Karpas-422 (cell line): ENCODE results near the gene ST3GAL3. TPM values are rescaled to one million over a fixed set of nuclear protein-coding genes. Genes with fewer than 3 reads are reported as not detected.
"Not testable (repeated sequence)": the region's sequence is repeated elsewhere in the genome, so short reads cannot be mapped to it uniquely, and the experiment has no call there.

Experiments
- DNase-seq: peaks from one replicate; pipeline ENCODE4 v3.0.0-alpha.2; 2015
- H2AFZ ChIP-seq: fragments of 200-600 bp; sonication (generic); 2 replicates; pipeline ENCODE4 v1.6.1; 2014; ENCODE audit warnings: antibody characterized with exemption, low read length, mixed read lengths
- H3K27ac ChIP-seq: fragments of 200-600 bp; sonication (generic); 2 replicates; pipeline ENCODE4 v1.5.1; 2014; ENCODE audit warnings: mild to moderate bottlenecking, low read length, moderate library complexity
- H3K27me3 ChIP-seq: fragments of 200-600 bp; sonication (generic); 2 replicates; pipeline ENCODE4 v1.6.1; 2014; ENCODE audit warnings: low read length, mixed read lengths
- H3K36me3 ChIP-seq: fragments of 200-600 bp; sonication (generic); 2 replicates; pipeline ENCODE4 v1.6.1; 2014; ENCODE audit warnings: low read length, mixed read lengths; ENCODE audit not compliant: insufficient read depth
- H3K4me1 ChIP-seq: fragments of 200-600 bp; sonication (generic); 2 replicates; pipeline ENCODE4 v1.6.1; 2014; ENCODE audit warnings: mild to moderate bottlenecking, low read length, mixed read lengths
- H3K4me2 ChIP-seq: fragments of 200-600 bp; sonication (generic); 2 replicates; pipeline ENCODE4 v1.6.1; 2014; ENCODE audit warnings: low read length, low read depth, mild to moderate bottlenecking; ENCODE audit not compliant: poor library complexity, severe bottlenecking
- H3K4me3 ChIP-seq: fragments of 200-600 bp; sonication (generic); 2 replicates; pipeline ENCODE4 v1.5.1; 2014; ENCODE audit warnings: mild to moderate bottlenecking, antibody characterized with exemption, low read length, mixed read lengths
- H3K79me2 ChIP-seq: fragments of 200-600 bp; sonication (generic); 2 replicates; pipeline ENCODE4 v1.6.1; 2014; ENCODE audit warnings: mild to moderate bottlenecking, low read length, mixed read lengths
- H3K9ac ChIP-seq: fragments of 200-600 bp; sonication (generic); 2 replicates; pipeline ENCODE4 v1.6.0; 2014; ENCODE audit warnings: low read length
- H3K9me2 ChIP-seq: fragments of 200-600 bp; sonication (generic), shearing (Covaris generic); replicated peaks from 2 replicates; pipeline ENCODE4 v1.6.0; 2014; ENCODE audit warnings: mild to moderate bottlenecking, low read length, moderate library complexity; ENCODE audit not compliant: insufficient read depth
- H3K9me3 ChIP-seq: fragments of 300-700, 200-600 bp; sonication (generic); 2 replicates; pipeline ENCODE4 v1.6.1; 2014; ENCODE audit warnings: low read length, mixed read lengths
- H4K20me1 ChIP-seq: fragments of 200-600 bp; sonication (generic); 2 replicates; pipeline ENCODE4 v1.6.1; 2014; ENCODE audit warnings: mild to moderate bottlenecking, antibody characterized with exemption, low read length, low read depth; ENCODE audit not compliant: insufficient read depth
- total RNA-seq: library from RNA; depleted of rRNA; stranded (reverse); fragments of >200 nt; shearing (Covaris generic); gene quantifications from 2 replicates; pipeline ENCODE4 v1.2.3, GENCODE V29; 2014; ENCODE audit warnings: low replicate concordance

The ST3GAL3 gene
- total RNA-seq, 1 experiment from 2014 or later: 33.1 TPM

- not testable (repeated sequence) for H3K9me2 ChIP-seq, H4K20me1 ChIP-seq, H3K4me2 ChIP-seq, H3K9ac ChIP-seq, H3K27ac ChIP-seq, DNase-seq, H3K9me3 ChIP-seq, H3K4me1 ChIP-seq, H2AFZ ChIP-seq, H3K36me3 ChIP-seq, H3K27me3 ChIP-seq, H3K4me3 ChIP-seq
- peaks cover 56% of the 10 kb centered on the region for H3K79me2 ChIP-seq
Observed at GRCh38 chr1:43719670-43720419, 12.5 kb downstream of the ST3GAL3 start.

GRCh38 chr1:43722810-43723209 is 15.5 kb downstream of the ST3GAL3 start:
- no peaks in the 10 kb centered on the region for H3K9me2 ChIP-seq
- no peak overlapping the region for H3K9ac ChIP-seq
- no peak overlapping the region for H2AFZ ChIP-seq
- H3K36me3 ChIP-seq: no peaks in the 10 kb centered on the region
- no peak for DNase-seq
- H3K4me2 ChIP-seq: no peak overlapping the region
- no peak overlapping the region for H3K4me3 ChIP-seq
- no peaks in the 10 kb centered on the region for H3K27me3 ChIP-seq
- no peaks in the 10 kb centered on the region for H4K20me1 ChIP-seq
- H3K27ac ChIP-seq: no peak overlapping the region
- H3K79me2 ChIP-seq: peaks cover 55% of the 10 kb centered on the region
- H3K9me3 ChIP-seq: no peaks in the 10 kb centered on the region
- H3K4me1 ChIP-seq: no peaks in the 10 kb centered on the region

- no peak overlapping the region for H3K27ac ChIP-seq
- DNase-seq: no peak
- no peak overlapping the region for H3K4me2 ChIP-seq
- no peak overlapping the region for H3K9ac ChIP-seq
- no peaks in the 10 kb centered on the region for H3K9me2 ChIP-seq
- no peaks in the 10 kb centered on the region for H3K27me3 ChIP-seq
- H2AFZ ChIP-seq: no peak overlapping the region
- H3K4me3 ChIP-seq: no peak overlapping the region
- H3K36me3 ChIP-seq: peaks cover 2% of the 10 kb centered on the region; the same call in 1 of the 2 replicates
- H3K9me3 ChIP-seq: no peaks in the 10 kb centered on the region
- H3K79me2 ChIP-seq: peaks cover 74% of the 10 kb centered on the region
- no peaks in the 10 kb centered on the region for H3K4me1 ChIP-seq
- no peaks in the 10 kb centered on the region for H4K20me1 ChIP-seq
Observed at GRCh38 chr1:43729816-43730463, 22.6 kb downstream of the ST3GAL3 start.

- no peak overlapping the region for H3K9ac ChIP-seq
- no peak overlapping the region for H3K4me3 ChIP-seq
- peaks cover 77% of the 10 kb centered on the region for H3K79me2 ChIP-seq
- no peaks in the 10 kb centered on the region for H3K4me1 ChIP-seq
- H3K36me3 ChIP-seq: peaks cover 10% of the 10 kb centered on the region; the same call in 1 of the 2 replicates
- H3K27me3 ChIP-seq: no peaks in the 10 kb centered on the region
- no peaks in the 10 kb centered on the region for H3K9me3 ChIP-seq
- H3K9me2 ChIP-seq: no peaks in the 10 kb centered on the region
- H4K20me1 ChIP-seq: no peaks in the 10 kb centered on the region
- DNase-seq: no peak
- no peak overlapping the region for H2AFZ ChIP-seq
- no peak overlapping the region for H3K4me2 ChIP-seq
- H3K27ac ChIP-seq: no peak overlapping the region
Observed at GRCh38 chr1:43731867-43732531, 24.7 kb downstream of the ST3GAL3 start.

- Histone ChIP-seq H3K4me1 (peaks cover 14% of the 10 kb centered on the region), H2AFZ (no peak overlapping the region), H3K79me2 (peaks cover 78% of the 10 kb centered on the region), H4K20me1 (no peaks in the 10 kb centered on the region), H3K9me2 (no peaks in the 10 kb centered on the region), H3K4me3 (no peak overlapping the region), H3K4me2 (no peak overlapping the region), H3K36me3 (peaks cover 24% of the 10 kb centered on the region), H3K27ac (no peak overlapping the region), H3K9ac (no peak overlapping the region), H3K27me3 (no peaks in the 10 kb centered on the region), H3K9me3 (no peaks in the 10 kb centered on the region)
- no peak for DNase-seq
Observed at GRCh38 chr1:43736819-43737218, 29.5 kb downstream of the ST3GAL3 start.

- H3K9ac ChIP-seq: peak overlapping the region; percentile 52; the same call in 1 of the 2 replicates
- no peak overlapping the region for H2AFZ ChIP-seq
- H3K36me3 ChIP-seq: peaks cover 23% of the 10 kb centered on the region
- peak overlapping the region; percentile 54 for H3K4me3 ChIP-seq
- no peaks in the 10 kb centered on the region for H3K9me3 ChIP-seq
- no peaks in the 10 kb centered on the region for H3K9me2 ChIP-seq
- peaks cover 33% of the 10 kb centered on the region for H3K4me1 ChIP-seq
- peak overlapping the region; percentile 68 for H3K4me2 ChIP-seq
- no peaks in the 10 kb centered on the region for H3K27me3 ChIP-seq
- peaks cover 64% of the 10 kb centered on the region for H3K79me2 ChIP-seq
- H3K27ac ChIP-seq: peak overlapping the region; percentile 72
- no peak for DNase-seq
- H4K20me1 ChIP-seq: no peaks in the 10 kb centered on the region
Observed at GRCh38 chr1:43742026-43742425, 34.7 kb downstream of the ST3GAL3 start.

GRCh38 chr1:43743206-43743605 is 35.9 kb downstream of the ST3GAL3 start:
- peak overlapping the region; percentile 72 for H3K27ac ChIP-seq
- H2AFZ ChIP-seq: no peak overlapping the region
- H3K27me3 ChIP-seq: no peaks in the 10 kb centered on the region
- H3K9me3 ChIP-seq: no peaks in the 10 kb centered on the region
- no peak for DNase-seq
- no peak overlapping the region for H3K9ac ChIP-seq
- H3K4me2 ChIP-seq: peak overlapping the region; percentile 68
- peaks cover 23% of the 10 kb centered on the region for H3K36me3 ChIP-seq
- H4K20me1 ChIP-seq: no peaks in the 10 kb centered on the region
- peaks cover 61% of the 10 kb centered on the region for H3K79me2 ChIP-seq
- H3K4me3 ChIP-seq: no peak overlapping the region
- no peaks in the 10 kb centered on the region for H3K9me2 ChIP-seq
- peaks cover 33% of the 10 kb centered on the region for H3K4me1 ChIP-seq

- DNase-seq: no peak
- no peaks in the 10 kb centered on the region for H3K27me3 ChIP-seq
- no peak overlapping the region for H3K4me3 ChIP-seq
- H2AFZ ChIP-seq: no peak overlapping the region
- H3K36me3 ChIP-seq: peaks cover 8% of the 10 kb centered on the region
- no peaks in the 10 kb centered on the region for H3K9me2 ChIP-seq
- peaks cover 10% of the 10 kb centered on the region for H3K4me1 ChIP-seq
- H3K4me2 ChIP-seq: no peak overlapping the region
- no peaks in the 10 kb centered on the region for H3K9me3 ChIP-seq
- peaks cover 47% of the 10 kb centered on the region for H3K79me2 ChIP-seq
- no peak overlapping the region for H3K9ac ChIP-seq
- H3K27ac ChIP-seq: no peak overlapping the region
- no peaks in the 10 kb centered on the region for H4K20me1 ChIP-seq
Observed at GRCh38 chr1:43747736-43748135, 40.4 kb downstream of the ST3GAL3 start.
